A673 (cell line): ENCODE measurements around the gene RAP1GAP.

Experiments used
- EZH2 ChIP-seq: fragments of 200-600 bp; sonication (generic); IDR thresholded peaks from 2 replicates; pipeline ENCODE4 v1.6.1; 2017; ENCODE audit warnings: borderline replicate concordance, low read depth, mild to moderate bottlenecking, mixed read lengths, antibody characterized with exemption, low read length; ENCODE audit not compliant: poor library complexity, severe bottlenecking
- TF ChIP-seq, protein P1 (sequence below): fragments of 300-800, 200-600 bp; sonication (generic); conservative IDR thresholded peaks from 2 replicates; pipeline ENCODE4 v1.5.1; 2017; ENCODE audit warnings: low read depth, mild to moderate bottlenecking, antibody characterized with exemption, low read length, moderate library complexity, mixed read lengths

DNA sequence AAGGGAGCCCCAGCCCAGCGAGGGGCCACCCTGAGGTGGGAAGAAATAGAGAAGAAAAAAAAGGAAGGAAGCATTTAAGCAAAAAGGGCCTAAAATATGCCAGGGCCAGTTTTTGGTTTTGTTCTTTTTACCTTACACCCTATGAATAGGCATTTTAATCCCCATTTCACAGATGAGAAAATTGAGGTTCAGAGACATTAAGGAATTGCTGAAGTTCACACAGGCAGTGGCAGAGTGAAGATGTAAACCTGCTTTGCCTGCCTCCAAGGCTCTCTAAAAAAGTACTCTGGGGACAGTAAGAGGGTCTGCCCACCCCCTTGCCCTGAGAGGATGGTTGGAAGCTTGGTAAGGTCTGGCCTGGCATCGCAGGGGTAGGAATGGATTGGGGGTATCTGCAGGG lies 19.8 kb downstream of the RAP1GAP start:
- TF ChIP-seq, protein P1, sequence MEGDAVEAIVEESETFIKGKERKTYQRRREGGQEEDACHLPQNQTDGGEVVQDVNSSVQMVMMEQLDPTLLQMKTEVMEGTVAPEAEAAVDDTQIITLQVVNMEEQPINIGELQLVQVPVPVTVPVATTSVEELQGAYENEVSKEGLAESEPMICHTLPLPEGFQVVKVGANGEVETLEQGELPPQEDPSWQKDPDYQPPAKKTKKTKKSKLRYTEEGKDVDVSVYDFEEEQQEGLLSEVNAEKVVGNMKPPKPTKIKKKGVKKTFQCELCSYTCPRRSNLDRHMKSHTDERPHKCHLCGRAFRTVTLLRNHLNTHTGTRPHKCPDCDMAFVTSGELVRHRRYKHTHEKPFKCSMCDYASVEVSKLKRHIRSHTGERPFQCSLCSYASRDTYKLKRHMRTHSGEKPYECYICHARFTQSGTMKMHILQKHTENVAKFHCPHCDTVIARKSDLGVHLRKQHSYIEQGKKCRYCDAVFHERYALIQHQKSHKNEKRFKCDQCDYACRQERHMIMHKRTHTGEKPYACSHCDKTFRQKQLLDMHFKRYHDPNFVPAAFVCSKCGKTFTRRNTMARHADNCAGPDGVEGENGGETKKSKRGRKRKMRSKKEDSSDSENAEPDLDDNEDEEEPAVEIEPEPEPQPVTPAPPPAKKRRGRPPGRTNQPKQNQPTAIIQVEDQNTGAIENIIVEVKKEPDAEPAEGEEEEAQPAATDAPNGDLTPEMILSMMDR: no peak
- TF ChIP-seq EZH2: no peak
